Smooth muscle cell (in vitro differentiated cells): Measurements from ENCODE around the gene MYO1B. TPM values are rescaled to one million over a fixed set of nuclear protein-coding genes. Genes with fewer than 3 reads are reported as not detected.

Experiments
- DNase-seq: peaks from one replicate; lab custom pipeline; 2025; ENCODE audit not compliant: unreplicated experiment; lab: John Stamatoyannopoulos, UW
- H2AFZ ChIP-seq: fragments of 200-600 bp; sonication (generic); 2 replicates; pipeline ENCODE4 v1.6.0; 2016; ENCODE audit warnings: antibody characterized with exemption, low read depth, mild to moderate bottlenecking
- H3F3A ChIP-seq: fragments of 200-600 bp; sonication (generic); 2 replicates; pipeline ENCODE4 v1.6.0; 2017; ENCODE audit warnings: antibody characterized with exemption, low read depth
- H3K27ac ChIP-seq: fragments of 200-600 bp; sonication (generic); 2 replicates; pipeline ENCODE4 v1.5.1; 2016; ENCODE audit warnings: low read depth, mild to moderate bottlenecking
- H3K27me3 ChIP-seq: fragments of 200-600 bp; sonication (generic); 2 replicates; pipeline ENCODE4 v1.6.1; 2016; ENCODE audit warnings: low read depth, mild to moderate bottlenecking
- H3K36me3 ChIP-seq: fragments of 200-600 bp; sonication (generic); 2 replicates; pipeline ENCODE4 v1.5.1; 2016; ENCODE audit warnings: low read depth
- H3K4me1 ChIP-seq: fragments of 200-600 bp; sonication (generic); 2 replicates; pipeline ENCODE4 v1.5.1; 2016; ENCODE audit warnings: low read depth
- H3K4me2 ChIP-seq: fragments of 200-600 bp; sonication (generic); 2 replicates; pipeline ENCODE4 v1.6.0; 2016; ENCODE audit warnings: mild to moderate bottlenecking
- H3K4me3 ChIP-seq: fragments of 200-600 bp; sonication (generic); 2 replicates; pipeline ENCODE4 v1.5.1; 2016; ENCODE audit warnings: mild to moderate bottlenecking
- H3K79me2 ChIP-seq: fragments of 200-600 bp; sonication (generic); 2 replicates; pipeline ENCODE4 v1.6.0; 2016; ENCODE audit warnings: low read depth, mild to moderate bottlenecking
- H3K9ac ChIP-seq: fragments of 200-600 bp; sonication (generic); 2 replicates; pipeline ENCODE4 v1.6.0; 2016; ENCODE audit warnings: low read depth
- H3K9me3 ChIP-seq: fragments of 200-600 bp; sonication (generic); replicated peaks from 2 replicates; pipeline ENCODE4 v1.5.1; 2016; ENCODE audit warnings: low read depth
- H4K20me1 ChIP-seq: fragments of 200-600 bp; sonication (generic); 2 replicates; pipeline ENCODE4 v1.6.0; 2016; ENCODE audit warnings: low read depth
- CTCF ChIP-seq: fragments of 200-600 bp; sonication (generic); IDR thresholded peaks from 2 replicates; pipeline ENCODE4 v1.5.1; 2017; ENCODE audit warnings: borderline replicate concordance, mild to moderate bottlenecking, antibody characterized with exemption; ENCODE audit not compliant: insufficient read depth, poor library complexity, severe bottlenecking
- WGBS: methylation state at CpG from one replicate; pipeline ENCODE4 v1.1.7; 2016; ENCODE audit warnings: low lambda C conversion rate; 5-methylcytosine and 5-hydroxymethylcytosine counted together
- polyA plus RNA-seq: library from polyadenylated mRNA; unstranded; fragments of >200 nt; fragmentation: Nextera tagmentation; extraction: Ambion mirVana; gene quantifications from 2 replicates; pipeline ENCODE4 v1.2.1, GENCODE V29; 2016
- total RNA-seq: library from RNA; depleted of rRNA; stranded (reverse); fragments of >200 nt; gene quantifications from 2 replicates; pipeline ENCODE4 v1.2.3, GENCODE V29; 2014

Gene MYO1B
- total and polyA plus RNA-seq, 2 experiments from 2014 or later: 58.8 to 133 TPM

- H3K9me3 ChIP-seq: no peaks in the 10 kb centered on the region
- no peaks in the 10 kb centered on the region for H3K79me2 ChIP-seq
- no peak overlapping the region for H3K27ac ChIP-seq
- no peak overlapping the region for H3K4me2 ChIP-seq
- H3K4me1 ChIP-seq: peaks cover 10% of the 10 kb centered on the region
- no peak overlapping the region for H2AFZ ChIP-seq
- no peak for TF ChIP-seq CTCF
- H3K36me3 ChIP-seq: no peaks in the 10 kb centered on the region
- no peaks in the 10 kb centered on the region for H4K20me1 ChIP-seq
- H3K4me3 ChIP-seq: no peak overlapping the region
- 92% methylated on average over 2 of the region's 2 CpGs for WGBS
- peaks cover 11% of the 10 kb centered on the region for H3F3A ChIP-seq
- H3K27me3 ChIP-seq: no peaks in the 10 kb centered on the region
- DNase-seq: no peak
- H3K9ac ChIP-seq: no peak overlapping the region
Observed at GRCh38 chr2:191228333-191228732, 16.9 kb upstream of the MYO1B start.

DNA sequence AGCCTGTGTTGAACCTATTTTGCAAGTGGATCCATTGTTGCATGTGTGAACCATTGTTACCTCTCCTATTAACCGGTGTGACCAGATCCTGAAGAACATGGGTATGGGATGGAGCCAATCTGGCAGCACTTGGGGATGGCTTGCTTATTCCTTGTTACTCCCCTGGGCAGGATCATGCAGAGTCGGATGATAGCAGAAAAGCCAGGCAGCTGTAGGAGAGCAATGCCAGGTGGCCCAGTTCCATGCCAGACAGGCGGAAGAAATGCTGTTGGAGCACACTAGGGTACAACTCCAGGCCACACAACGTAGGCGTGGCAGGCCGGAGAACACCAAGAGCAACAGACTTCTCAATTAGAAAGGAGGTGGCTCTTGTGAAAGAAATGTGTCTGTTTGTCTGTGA is 16.3 kb upstream of the MYO1B start:
- no peaks in the 10 kb centered on the region for H3K36me3 ChIP-seq
- TF ChIP-seq CTCF: no peak
- H3K9me3 ChIP-seq: no peaks in the 10 kb centered on the region
- no peak overlapping the region for H3K9ac ChIP-seq
- H3F3A ChIP-seq: peaks cover 11% of the 10 kb centered on the region
- no peak for DNase-seq
- no peaks in the 10 kb centered on the region for H4K20me1 ChIP-seq
- H3K27me3 ChIP-seq: no peaks in the 10 kb centered on the region
- H3K4me3 ChIP-seq: no peak overlapping the region
- H2AFZ ChIP-seq: no peak overlapping the region
- peak overlapping the region; percentile 88 for H3K27ac ChIP-seq
- H3K4me2 ChIP-seq: no peak overlapping the region
- H3K79me2 ChIP-seq: no peaks in the 10 kb centered on the region
- 93% methylated on average over 6 of the region's 6 CpGs for WGBS
- H3K4me1 ChIP-seq: peaks cover 10% of the 10 kb centered on the region

DNA sequence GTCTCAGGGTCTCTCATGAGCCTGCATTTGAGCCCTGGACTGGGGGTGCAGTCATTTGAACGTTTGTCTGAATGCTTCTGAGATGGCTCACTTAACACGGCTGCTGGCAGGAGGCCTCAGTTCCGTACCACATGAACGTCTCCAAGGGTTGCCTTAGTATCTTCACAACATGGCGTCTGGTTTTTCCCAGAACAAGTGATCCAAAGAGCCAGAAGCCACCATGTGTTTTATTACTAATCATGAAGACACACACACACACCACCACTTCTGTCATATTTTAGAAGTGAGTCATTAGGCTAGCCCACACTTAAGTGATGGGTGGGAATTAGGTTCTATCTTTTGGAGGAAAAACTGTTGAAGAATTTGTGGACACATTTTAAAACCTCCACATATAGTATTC is 15.0 kb upstream of the MYO1B start:
- H3K9me3 ChIP-seq: no peaks in the 10 kb centered on the region
- H3K9ac ChIP-seq: peak overlapping the region; percentile 42
- H3K36me3 ChIP-seq: no peaks in the 10 kb centered on the region
- no peak overlapping the region for H2AFZ ChIP-seq
- peaks cover 10% of the 10 kb centered on the region for H3K4me1 ChIP-seq
- TF ChIP-seq CTCF: no peak
- no peaks in the 10 kb centered on the region for H3K79me2 ChIP-seq
- no peaks in the 10 kb centered on the region for H3K27me3 ChIP-seq
- no peak for DNase-seq
- H4K20me1 ChIP-seq: no peaks in the 10 kb centered on the region
- H3K4me2 ChIP-seq: peak overlapping the region; percentile 12
- peak overlapping the region; percentile 88 for H3K27ac ChIP-seq
- WGBS: 9% methylated on average over 5 of the region's 5 CpGs
- peaks cover 11% of the 10 kb centered on the region for H3F3A ChIP-seq
- H3K4me3 ChIP-seq: no peak overlapping the region

DNA sequence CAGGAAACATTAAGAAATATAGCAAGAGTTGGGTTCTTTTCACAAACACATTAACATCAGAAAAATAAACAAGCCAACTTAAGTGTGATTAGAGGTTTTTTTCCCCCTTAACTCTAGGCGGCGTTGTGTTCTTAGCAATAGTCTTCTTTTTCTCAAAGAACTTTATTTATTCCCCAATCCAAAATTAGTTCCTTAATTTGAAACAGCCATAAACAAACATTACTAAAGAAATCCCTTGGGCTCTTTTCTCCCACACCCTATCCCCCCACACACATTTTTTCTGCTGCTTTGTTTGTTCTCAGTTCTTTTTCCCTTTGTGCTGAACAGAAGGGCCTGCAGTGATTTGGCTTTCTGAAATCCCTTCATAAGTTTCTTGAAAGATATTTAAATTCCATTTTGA is 13.2 kb upstream of the MYO1B start:
- Histone ChIP-seq H3K27me3 (no peaks in the 10 kb centered on the region), H2AFZ (peak overlapping the region; percentile 2), H3K79me2 (no peaks in the 10 kb centered on the region), H3K4me3 (no peak overlapping the region), H4K20me1 (no peaks in the 10 kb centered on the region), H3K4me2 (peak overlapping the region; percentile 2), H3K9ac (peak overlapping the region; percentile 6), H3K4me1 (peaks cover 10% of the 10 kb centered on the region), H3K27ac (peak overlapping the region; percentile 88), H3F3A (peaks cover 11% of the 10 kb centered on the region), H3K9me3 (no peaks in the 10 kb centered on the region), H3K36me3 (no peaks in the 10 kb centered on the region)
- no peak for DNase-seq
- peak; percentile 44 for TF ChIP-seq CTCF
- 9% methylated on average over 2 of the region's 2 CpGs for WGBS
